H9 (cell line): ENCODE data around the gene ISG20L2. TPM values are rescaled to one million over a fixed set of nuclear protein-coding genes. Genes with fewer than 3 reads are reported as not detected.
A peak's percentile ranks its signal among the peaks of the same experiment; 100 is the strongest.

Source experiments
- DNase-seq: peaks from one replicate; pipeline ENCODE4 v3.0.0-alpha.2; 2017
- H2AFZ ChIP-seq: one replicate; pipeline ENCODE4 v1.6.1; 2013; ENCODE audit warnings: mild to moderate bottlenecking, low read length, control low read depth, moderate library complexity
- H2AK5ac ChIP-seq: 2 replicates; pipeline ENCODE4 v1.6.1; 2013; ENCODE audit warnings: low read length, control low read depth, mixed read lengths; ENCODE audit not compliant: insufficient read length
- H2BK120ac ChIP-seq: one replicate; pipeline ENCODE4 v1.6.1; 2013; ENCODE audit warnings: low read depth, mild to moderate bottlenecking, low read length, control low read depth, inconsistent platforms; ENCODE audit not compliant: poor library complexity, severe bottlenecking
- H2BK12ac ChIP-seq: 2 replicates; pipeline ENCODE4 v1.6.1; 2013; ENCODE audit warnings: low read length, control low read depth, mixed read lengths, low read depth; ENCODE audit not compliant: insufficient read length
- H2BK15ac ChIP-seq: 2 replicates; pipeline ENCODE4 v1.6.1; 2013; ENCODE audit warnings: low read depth, low read length, control low read depth
- H2BK20ac ChIP-seq: one replicate; pipeline ENCODE4 v1.6.1; 2013; ENCODE audit warnings: low read depth, mild to moderate bottlenecking, low read length, control low read depth, inconsistent platforms; ENCODE audit not compliant: poor library complexity, severe bottlenecking
- H2BK5ac ChIP-seq: 2 replicates; pipeline ENCODE4 v1.6.1; 2013; ENCODE audit warnings: low read length, control low read depth, mixed read lengths; ENCODE audit not compliant: insufficient read length
- H3K14ac ChIP-seq: 2 replicates; pipeline ENCODE4 v1.6.1; 2013; ENCODE audit warnings: low read length, control low read depth; ENCODE audit not compliant: insufficient read depth
- H3K18ac ChIP-seq: 2 replicates; pipeline ENCODE4 v1.6.1; 2013; ENCODE audit warnings: low read depth, mild to moderate bottlenecking, mixed read lengths, low read length, control low read depth; ENCODE audit not compliant: insufficient read length
- H3K23ac ChIP-seq: 2 replicates; pipeline ENCODE4 v1.6.1; 2013; ENCODE audit warnings: low read length, control low read depth, mixed read lengths, low read depth; ENCODE audit not compliant: insufficient read length
- H3K23me2 ChIP-seq: 2 replicates; pipeline ENCODE4 v1.6.1; 2013; ENCODE audit warnings: low read depth, mild to moderate bottlenecking, mixed read lengths, low read length, control low read depth; ENCODE audit not compliant: insufficient read length, poor library complexity, severe bottlenecking
- H3K27ac ChIP-seq: 2 replicates; pipeline ENCODE4 v1.5.1; 2013; ENCODE audit warnings: low read length, control low read depth, mixed read lengths, low read depth; ENCODE audit not compliant: insufficient read length
- H3K27me3 ChIP-seq: 2 replicates; pipeline ENCODE4 v1.6.1; 2013; ENCODE audit warnings: low read length, control low read depth, inconsistent platforms; ENCODE audit not compliant: insufficient read depth
- H3K4ac ChIP-seq: 2 replicates; pipeline ENCODE4 v1.6.1; 2013; ENCODE audit warnings: low read depth, mild to moderate bottlenecking, control low read depth, inconsistent platforms, low read length, moderate library complexity
- H3K4me1 ChIP-seq: 2 replicates; pipeline ENCODE4 v1.6.1; 2013; ENCODE audit warnings: low read length, control low read depth, inconsistent platforms; ENCODE audit not compliant: insufficient read depth
- H3K4me2 ChIP-seq: 2 replicates; pipeline ENCODE4 v1.6.1; 2013; ENCODE audit warnings: low read length, control low read depth, mixed read lengths; ENCODE audit not compliant: insufficient read length, insufficient read depth
- H3K56ac ChIP-seq: 2 replicates; pipeline ENCODE4 v1.6.1; 2013; ENCODE audit warnings: low read depth, mild to moderate bottlenecking, mixed read lengths, low read length, control low read depth; ENCODE audit not compliant: insufficient read length
- H3K79me1 ChIP-seq: 2 replicates; pipeline ENCODE4 v1.6.1; 2013; ENCODE audit warnings: low read depth, mild to moderate bottlenecking, moderate library complexity, low read length, control low read depth, inconsistent platforms; ENCODE audit not compliant: insufficient read depth, poor library complexity, severe bottlenecking
- H3K79me2 ChIP-seq: 2 replicates; pipeline ENCODE4 v1.6.1; 2013; ENCODE audit warnings: low read length, control low read depth, inconsistent platforms; ENCODE audit not compliant: insufficient read depth
- H3K9ac ChIP-seq: 2 replicates; pipeline ENCODE4 v1.6.1; 2013; ENCODE audit warnings: low read length, control low read depth, mixed read lengths; ENCODE audit not compliant: insufficient read length; ENCODE audit errors: extremely low read depth
- H3K9me3 ChIP-seq: one replicate; pipeline ENCODE4 v1.6.1; 2013; ENCODE audit warnings: low read depth, low read length, inconsistent platforms; ENCODE audit not compliant: control insufficient read depth
- H3T11ph ChIP-seq: one replicate; pipeline ENCODE4 v1.6.1; 2013; ENCODE audit warnings: mild to moderate bottlenecking, low read length, control low read depth, inconsistent platforms
- H4K20me1 ChIP-seq: one replicate; pipeline ENCODE4 v1.6.1; 2013; ENCODE audit not compliant: control insufficient read depth, insufficient read length, insufficient read depth
- H4K5ac ChIP-seq: 2 replicates; pipeline ENCODE4 v1.6.1; 2013; ENCODE audit warnings: low read depth, mild to moderate bottlenecking, mixed read lengths, low read length, control low read depth; ENCODE audit not compliant: insufficient read length
- H4K8ac ChIP-seq: replicated peaks from 2 replicates; pipeline ENCODE4 v1.6.1; 2013; ENCODE audit warnings: low read length, control low read depth, mixed read lengths, low read depth; ENCODE audit not compliant: insufficient read length
- H4K91ac ChIP-seq: 2 replicates; pipeline ENCODE4 v1.6.1; 2013; ENCODE audit warnings: low read depth, mild to moderate bottlenecking, moderate library complexity, mixed read lengths, low read length, control low read depth; ENCODE audit not compliant: insufficient read length
- H3K27ac Mint-ChIP-seq, 3 experiments: 2 replicates in 2 of 3; 3 replicates in 1 of 3; pipeline ENCODE4 v1.8.0; 2020 to 2021; ENCODE audit warnings: mixed read lengths in 3 of 3, mild to moderate bottlenecking in 1 of 3, moderate library complexity in 1 of 3
- H3K27me3 Mint-ChIP-seq: 2 replicates; pipeline ENCODE4 v1.8.0; 2021; ENCODE audit warnings: low read depth, mild to moderate bottlenecking, moderate library complexity, mixed read lengths
- H3K36me3 Mint-ChIP-seq, 3 experiments: 2 replicates in 2 of 3; 3 replicates in 1 of 3; pipeline ENCODE4 v1.8.0; 2020 to 2021; ENCODE audit warnings: low read depth in 3 of 3, mixed read lengths in 3 of 3; ENCODE audit not compliant: insufficient read depth in 1 of 3
- H3K4me1 Mint-ChIP-seq, 2 experiments: 2 replicates each; pipeline ENCODE4 v1.8.0; 2020; ENCODE audit warnings: mixed read lengths in 2 of 2
- H3K4me3 Mint-ChIP-seq, 2 experiments: 2 replicates in 1 of 2; 3 replicates in 1 of 2; pipeline ENCODE4 v1.8.0; 2020 to 2021; ENCODE audit warnings: mild to moderate bottlenecking in 2 of 2, mixed read lengths in 2 of 2, moderate library complexity in 1 of 2
- H3K9me3 Mint-ChIP-seq, 2 experiments: 2 replicates in 1 of 2; 3 replicates in 1 of 2; pipeline ENCODE4 v1.8.0; 2020; ENCODE audit warnings: mild to moderate bottlenecking in 2 of 2, mixed read lengths in 2 of 2, moderate library complexity in 1 of 2
- WGBS: extraction: QIAGEN DNeasy Blood & Tissue Kit; methylation state at CpG from one replicate; pipeline ENCODE4 v1.1.7; 2013; ENCODE audit warnings: missing lambda C conversion rate, low lambda C conversion rate, mixed read lengths; ENCODE audit not compliant: insufficient read length; ENCODE audit errors: extremely low coverage; 5-methylcytosine and 5-hydroxymethylcytosine counted together
- total RNA-seq: library from RNA; stranded (reverse); gene quantifications from 2 replicates; pipeline ENCODE4 v1.2.1, GENCODE V29; 2021
- TF ChIP-seq, protein P1 (sequence below): fragments of 200-600 bp; sonication (generic); conservative IDR thresholded peaks from 3 replicates; pipeline ENCODE4 v1.8.0; 2021; ENCODE audit warnings: antibody characterized with exemption, mild to moderate bottlenecking

ISG20L2 gene
- total RNA-seq, 1 experiment from 2014 or later, result 57.6 TPM

DNA sequence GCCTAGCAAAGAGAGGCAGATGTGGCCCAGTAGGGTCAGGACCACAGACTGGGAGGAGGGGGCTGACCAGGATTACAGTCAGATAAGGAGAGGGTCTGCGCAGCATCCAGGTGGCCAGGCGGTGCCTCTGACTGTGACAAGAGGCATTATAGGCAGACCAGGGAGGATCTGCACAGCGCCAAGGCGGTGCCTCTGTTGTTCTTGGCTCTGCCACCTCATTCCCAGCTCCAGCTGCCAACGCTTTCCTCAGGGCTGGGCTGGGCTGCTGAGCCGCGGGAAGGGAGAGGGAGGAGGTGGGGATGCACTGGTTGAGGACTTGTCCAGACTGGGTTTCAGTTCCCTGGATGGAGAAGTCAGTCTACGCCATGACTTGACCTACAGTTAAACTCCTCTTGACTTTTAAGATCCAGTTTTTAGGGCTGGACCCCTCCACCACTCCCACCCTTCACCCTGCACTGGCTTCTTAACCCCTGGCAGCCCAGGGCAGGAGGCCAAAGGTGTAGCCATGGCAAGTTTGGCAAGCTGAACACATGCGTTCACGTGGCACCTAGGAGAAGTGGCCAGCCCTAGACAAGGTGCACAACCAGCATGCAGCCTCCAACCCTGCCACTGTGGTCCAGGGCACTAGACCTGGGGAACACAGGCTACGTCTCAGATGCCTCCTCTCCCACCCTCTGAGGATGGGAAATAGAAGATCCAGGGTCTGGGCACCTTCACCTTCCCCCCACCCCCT lies 18.6 kb downstream of the ISG20L2 start:
- H3K4ac ChIP-seq, result no peak overlapping the region
- no peak overlapping the region for H2BK20ac ChIP-seq
- no peak overlapping the region for H2BK120ac ChIP-seq
- no peak overlapping the region; the same call in 1 of the 2 replicates for H3K14ac ChIP-seq
- no peak overlapping the region for H2BK15ac ChIP-seq
- no peak overlapping the region for H4K8ac ChIP-seq
- no peak overlapping the region for H3K23ac ChIP-seq
- no peak overlapping the region for H2AFZ ChIP-seq
- H2BK5ac ChIP-seq, result no peak overlapping the region
- Mint-ChIP-seq H3K4me3 (peak overlapping the region in 1 of 2 experiments; percentile 91; a peak in 2 of 5 replicates), H3K36me3 (peaks cover 0 to 3% (median 0%) of the 10 kb centered on the region in 3 experiments; a peak in 2 of 7 replicates), H3K27me3 (peaks cover 8% of the 10 kb centered on the region), H3K9me3 (no peaks in the 10 kb centered on the region), H3K4me1 (peaks cover 63 to 66% of the 10 kb centered on the region in 2 experiments), H3K27ac (peak overlapping the region in 2 of 3 experiments; percentile 40 to 52; a peak in 2 of 7 replicates)
- H3K27me3 ChIP-seq, result no peaks in the 10 kb centered on the region; the same call in 1 of the 2 replicates
- no peak for DNase-seq
- no peaks in the 10 kb centered on the region for H3K79me1 ChIP-seq
- no peak overlapping the region for H3K27ac ChIP-seq
- H3K9me3 ChIP-seq, result no peaks in the 10 kb centered on the region
- TF ChIP-seq, protein P1, sequence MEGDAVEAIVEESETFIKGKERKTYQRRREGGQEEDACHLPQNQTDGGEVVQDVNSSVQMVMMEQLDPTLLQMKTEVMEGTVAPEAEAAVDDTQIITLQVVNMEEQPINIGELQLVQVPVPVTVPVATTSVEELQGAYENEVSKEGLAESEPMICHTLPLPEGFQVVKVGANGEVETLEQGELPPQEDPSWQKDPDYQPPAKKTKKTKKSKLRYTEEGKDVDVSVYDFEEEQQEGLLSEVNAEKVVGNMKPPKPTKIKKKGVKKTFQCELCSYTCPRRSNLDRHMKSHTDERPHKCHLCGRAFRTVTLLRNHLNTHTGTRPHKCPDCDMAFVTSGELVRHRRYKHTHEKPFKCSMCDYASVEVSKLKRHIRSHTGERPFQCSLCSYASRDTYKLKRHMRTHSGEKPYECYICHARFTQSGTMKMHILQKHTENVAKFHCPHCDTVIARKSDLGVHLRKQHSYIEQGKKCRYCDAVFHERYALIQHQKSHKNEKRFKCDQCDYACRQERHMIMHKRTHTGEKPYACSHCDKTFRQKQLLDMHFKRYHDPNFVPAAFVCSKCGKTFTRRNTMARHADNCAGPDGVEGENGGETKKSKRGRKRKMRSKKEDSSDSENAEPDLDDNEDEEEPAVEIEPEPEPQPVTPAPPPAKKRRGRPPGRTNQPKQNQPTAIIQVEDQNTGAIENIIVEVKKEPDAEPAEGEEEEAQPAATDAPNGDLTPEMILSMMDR, result no peak
- no CpG with 5 or more reads among the region's 11 CpGs for WGBS
- no peak overlapping the region for H3T11ph ChIP-seq
- H3K9ac ChIP-seq, result no peak overlapping the region
- no peak overlapping the region for H4K91ac ChIP-seq
- H4K5ac ChIP-seq, result no peak overlapping the region
- no peak overlapping the region for H3K4me2 ChIP-seq
- no peaks in the 10 kb centered on the region for H3K79me2 ChIP-seq
- no peak overlapping the region for H3K56ac ChIP-seq
- no peaks in the 10 kb centered on the region for H4K20me1 ChIP-seq
- no peak overlapping the region for H2AK5ac ChIP-seq
- H3K4me1 ChIP-seq, result peaks cover 11% of the 10 kb centered on the region; the same call in 1 of the 2 replicates
- no peak overlapping the region for H3K18ac ChIP-seq
- H2BK12ac ChIP-seq, result no peak overlapping the region
- H3K23me2 ChIP-seq, result peaks cover 25% of the 10 kb centered on the region
